ENCODE data around the gene GRK2.

The GRK2 gene

DNA sequence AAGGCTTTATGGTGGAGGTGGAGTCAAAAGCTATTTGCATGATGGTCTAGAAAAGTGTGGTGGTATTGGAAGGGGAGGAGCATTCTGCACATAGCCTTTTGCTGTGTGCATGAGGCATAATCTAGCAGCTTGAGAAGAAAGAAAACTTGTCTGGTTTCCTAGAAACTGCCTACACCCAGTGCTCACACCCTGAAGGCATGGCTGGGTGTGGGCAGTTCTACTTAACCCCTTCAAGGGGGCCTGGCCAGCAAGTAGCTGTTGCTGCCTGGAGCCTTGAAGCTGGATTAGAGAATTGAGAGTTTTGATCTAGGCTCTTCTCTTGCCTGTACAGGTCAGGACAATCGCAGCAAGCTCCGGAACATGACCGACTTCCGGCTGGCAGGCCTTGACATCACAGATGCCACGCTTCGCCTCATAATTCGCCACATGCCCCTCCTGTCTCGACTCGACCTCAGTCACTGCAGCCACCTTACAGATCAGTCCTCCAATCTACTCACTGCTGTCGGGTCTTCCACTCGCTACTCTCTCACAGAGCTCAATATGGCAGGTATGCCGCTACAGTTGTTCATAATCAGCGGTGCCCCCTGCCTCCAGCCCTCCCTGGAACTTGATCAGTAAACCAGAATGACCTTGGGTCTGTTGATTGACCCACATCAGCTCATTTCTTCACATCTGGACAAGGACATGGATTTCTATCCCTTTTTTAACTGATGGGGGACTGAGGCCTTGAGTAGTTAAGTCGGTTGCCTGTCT lies 12.2 kb upstream of the GRK2 start:
- no peak for DNase-seq (ENCODE audit: low read depth in 2 of 3, low spot score in 1 of 3)

DNA sequence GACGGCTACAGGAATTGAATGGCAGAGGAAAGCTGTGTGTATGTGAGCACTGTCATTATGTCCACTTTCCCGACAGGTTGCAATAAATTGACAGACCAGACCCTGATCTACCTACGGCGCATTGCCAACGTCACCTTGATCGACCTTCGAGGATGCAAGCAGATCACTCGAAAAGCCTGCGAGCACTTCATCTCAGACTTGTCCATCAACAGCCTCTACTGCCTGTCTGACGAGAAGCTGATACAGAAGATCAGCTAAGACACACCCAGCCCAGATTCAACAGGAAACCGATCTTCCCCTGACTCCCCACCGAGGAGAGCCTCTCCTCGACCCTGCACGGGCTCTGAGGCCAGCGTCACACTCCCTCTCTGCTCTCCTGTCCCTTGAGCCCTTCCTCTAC lies 11.5 kb upstream of the GRK2 start:
- DNase-seq (ENCODE audit: low read depth in 2 of 3, low spot score in 1 of 3): no peak

DNA sequence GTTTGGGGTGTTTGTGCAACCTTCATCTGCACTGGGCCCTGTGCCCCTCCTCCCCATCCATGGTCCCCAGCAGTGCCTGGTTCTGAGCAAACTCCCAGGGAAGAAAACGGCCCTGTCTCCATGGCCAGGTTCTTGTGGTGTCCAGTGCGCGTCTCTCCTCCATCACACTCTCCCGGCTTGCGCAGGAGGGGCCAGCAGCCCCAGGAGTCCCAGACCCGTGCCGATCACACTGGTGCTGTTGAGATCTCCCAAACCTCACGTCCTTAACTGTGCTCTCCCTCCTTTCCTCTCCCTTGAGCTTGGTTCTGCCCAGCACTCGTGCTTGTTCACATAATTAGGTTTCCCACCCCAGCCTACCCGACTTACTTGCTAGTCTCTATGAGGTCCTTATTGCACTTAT lies 10.9 kb upstream of the GRK2 start:
- no peak for DNase-seq (ENCODE audit: low read depth in 2 of 3, low spot score in 1 of 3)

DNA sequence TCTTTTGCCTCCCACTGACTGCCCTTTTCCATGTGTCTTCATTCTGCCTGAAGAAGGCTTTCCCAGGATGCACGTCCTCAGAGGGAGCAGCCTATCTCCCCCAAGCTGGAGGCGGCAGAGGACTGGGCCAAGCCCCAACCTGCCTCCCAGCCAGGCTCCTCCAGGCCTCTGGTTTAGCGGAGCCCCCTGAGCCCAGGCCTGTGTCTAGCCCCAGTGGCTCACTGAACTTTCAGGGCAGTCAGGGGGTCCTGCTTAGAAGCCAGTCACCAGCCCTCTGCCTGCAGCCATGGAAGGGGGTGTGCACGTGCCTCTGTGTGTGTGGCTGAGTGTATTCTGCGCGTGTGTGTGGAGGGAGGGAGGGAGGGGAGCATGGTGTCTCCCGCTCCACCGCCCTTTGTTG lies 10.4 kb upstream of the GRK2 start:
- no peak for DNase-seq (ENCODE audit: low read depth in 2 of 3, low spot score in 1 of 3)

DNA sequence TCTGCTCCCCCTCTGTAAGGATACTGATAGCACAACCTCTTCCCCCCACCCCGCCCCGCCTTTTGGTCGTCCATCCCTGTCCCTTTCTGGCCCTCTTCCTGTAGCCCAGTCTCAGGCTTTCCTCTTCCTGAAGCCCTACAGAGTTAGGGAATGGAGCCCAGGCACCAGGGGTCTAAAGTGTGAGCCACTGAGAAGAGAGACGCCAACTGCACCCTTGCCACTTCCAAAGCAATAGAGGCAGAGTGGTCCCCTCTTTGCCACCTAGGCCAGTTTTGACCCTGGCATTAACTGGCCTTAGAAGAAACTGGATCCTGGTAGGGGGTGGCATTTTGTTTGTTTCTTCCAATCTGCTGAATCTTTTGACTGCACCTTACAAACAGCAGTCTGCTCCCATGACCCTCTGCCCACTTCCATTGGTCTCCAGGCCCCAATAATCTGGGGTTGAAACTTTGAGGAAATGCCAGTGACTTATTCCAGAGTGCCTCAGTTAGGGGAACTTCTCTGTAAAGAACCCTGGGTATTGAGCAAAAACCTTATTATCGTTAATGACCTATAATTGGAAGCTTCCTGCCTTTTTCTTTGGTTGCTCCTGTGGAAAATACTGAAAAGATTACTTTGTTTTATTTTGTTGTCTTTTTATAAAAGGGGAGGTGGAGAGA lies 9.7 kb upstream of the GRK2 start:
- DNase-seq (ENCODE audit: low read depth in 2 of 3, low spot score in 1 of 3): no peak

DNA sequence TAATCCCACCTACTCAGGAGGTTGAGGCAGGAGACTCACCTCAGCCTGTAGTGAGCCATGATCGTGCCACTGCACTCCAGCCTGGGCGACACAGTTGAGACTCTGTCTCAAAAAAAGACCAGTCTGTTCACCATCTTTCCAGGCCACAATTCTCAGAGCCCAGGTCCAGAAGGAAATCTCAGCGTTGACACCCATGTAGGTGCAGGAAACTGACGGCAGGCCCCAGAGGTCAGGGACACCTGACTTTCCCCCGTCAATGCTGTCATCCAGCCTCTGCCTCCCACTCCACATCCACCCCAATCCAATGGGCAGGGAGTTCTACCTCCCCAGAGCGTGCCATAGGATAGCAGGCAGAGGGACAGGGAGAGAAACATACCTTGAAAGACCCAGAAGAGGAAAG lies 5.9 kb upstream of the GRK2 start:
- DNase-seq (ENCODE audit: low read depth in 2 of 3, low spot score in 1 of 3): no peak

DNA sequence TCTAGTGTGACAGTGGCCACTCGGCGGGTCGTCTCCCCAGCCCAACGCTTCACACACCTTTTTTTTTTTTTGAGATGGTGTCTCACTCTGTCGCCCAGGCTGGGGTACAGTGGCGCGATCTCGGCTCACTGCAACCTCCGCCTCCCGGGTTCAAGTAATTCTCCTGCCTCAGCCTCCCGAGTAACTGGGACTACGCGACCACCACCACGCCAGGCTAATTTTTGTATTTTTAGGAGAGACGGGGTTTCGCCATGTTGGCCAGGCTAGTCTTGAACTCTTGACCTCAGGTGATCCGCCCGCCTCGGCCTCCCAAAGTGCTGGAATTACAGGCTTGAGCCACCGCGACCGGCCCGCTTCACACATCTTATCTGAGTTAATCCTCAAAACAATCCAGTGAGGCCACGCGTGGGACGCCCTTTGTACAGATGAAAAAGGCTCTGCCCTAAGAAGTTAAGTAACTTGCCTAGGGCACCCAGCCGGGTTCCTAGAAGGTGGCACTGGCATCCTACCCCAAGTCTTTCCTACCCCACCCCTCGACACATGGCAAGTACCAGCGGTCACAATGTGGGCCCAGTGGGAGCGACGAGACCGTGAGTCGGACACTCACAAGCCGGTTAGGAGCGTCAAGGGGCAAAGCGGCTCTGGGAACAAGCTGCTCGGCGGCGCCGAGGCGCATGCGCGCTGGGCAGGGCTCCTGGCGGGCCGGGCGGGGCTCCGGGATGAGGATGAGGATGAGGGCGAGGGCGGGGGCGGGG lies 5.2 kb upstream of the GRK2 start:
- DNase-seq (ENCODE audit: low read depth in 2 of 3, low spot score in 1 of 3): peak in 1 of 3 donors; percentile 61

DNA sequence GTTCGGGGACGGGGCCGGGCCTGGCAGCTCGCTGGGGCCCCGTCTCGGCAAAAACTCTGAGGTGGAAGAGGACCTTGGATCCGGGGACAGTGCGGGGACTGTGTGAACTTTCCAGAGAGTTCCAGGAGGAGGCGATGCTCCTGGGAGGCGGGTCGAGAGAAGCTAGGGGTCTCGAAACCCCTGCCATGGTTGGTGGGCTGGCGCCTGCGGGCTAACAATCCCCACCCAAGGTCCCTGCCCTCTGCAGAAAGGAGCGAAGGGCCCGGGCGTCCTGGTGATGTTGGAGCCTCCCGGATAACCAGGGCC lies 4.7 kb upstream of the GRK2 start:
- DNase-seq (ENCODE audit: low read depth in 2 of 3, low spot score in 1 of 3): no peak

DNA sequence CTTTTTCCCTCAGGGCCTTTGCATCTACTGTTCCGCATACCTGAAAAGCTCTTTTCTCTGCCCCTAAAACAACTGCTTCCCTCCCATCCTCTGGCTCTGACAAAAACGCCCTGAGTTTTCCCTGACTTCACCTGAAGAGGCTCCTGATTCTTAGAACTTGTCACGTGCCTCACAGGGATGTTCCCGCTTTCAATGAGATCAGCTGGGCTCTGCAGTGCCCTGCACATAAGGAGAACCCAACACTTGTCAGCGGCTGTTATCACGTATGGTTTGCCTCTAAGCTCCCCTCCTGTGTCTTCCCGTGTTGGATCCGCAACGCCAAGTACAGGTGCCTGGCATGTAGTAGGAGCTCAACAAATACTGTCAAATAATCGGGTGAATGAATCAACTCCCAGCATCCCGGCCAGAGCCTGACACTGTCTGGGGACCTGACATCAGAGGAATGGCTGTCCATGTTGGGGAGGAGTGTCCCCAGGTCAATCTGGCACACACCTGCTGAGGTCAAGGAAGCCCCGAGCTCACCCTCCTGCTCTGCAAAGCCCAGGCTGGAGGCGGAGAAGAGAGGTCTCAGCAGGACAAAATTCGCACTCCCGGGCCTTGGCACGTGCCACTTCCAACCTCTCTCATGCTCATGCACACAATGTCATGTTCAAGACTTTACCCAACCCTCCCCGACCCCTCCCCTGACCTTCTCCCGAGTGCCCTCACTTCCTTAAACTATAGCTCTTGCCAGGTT lies 4.2 kb upstream of the GRK2 start:
- DNase-seq (ENCODE audit: low read depth in 2 of 3, low spot score in 1 of 3): no peak

DNA sequence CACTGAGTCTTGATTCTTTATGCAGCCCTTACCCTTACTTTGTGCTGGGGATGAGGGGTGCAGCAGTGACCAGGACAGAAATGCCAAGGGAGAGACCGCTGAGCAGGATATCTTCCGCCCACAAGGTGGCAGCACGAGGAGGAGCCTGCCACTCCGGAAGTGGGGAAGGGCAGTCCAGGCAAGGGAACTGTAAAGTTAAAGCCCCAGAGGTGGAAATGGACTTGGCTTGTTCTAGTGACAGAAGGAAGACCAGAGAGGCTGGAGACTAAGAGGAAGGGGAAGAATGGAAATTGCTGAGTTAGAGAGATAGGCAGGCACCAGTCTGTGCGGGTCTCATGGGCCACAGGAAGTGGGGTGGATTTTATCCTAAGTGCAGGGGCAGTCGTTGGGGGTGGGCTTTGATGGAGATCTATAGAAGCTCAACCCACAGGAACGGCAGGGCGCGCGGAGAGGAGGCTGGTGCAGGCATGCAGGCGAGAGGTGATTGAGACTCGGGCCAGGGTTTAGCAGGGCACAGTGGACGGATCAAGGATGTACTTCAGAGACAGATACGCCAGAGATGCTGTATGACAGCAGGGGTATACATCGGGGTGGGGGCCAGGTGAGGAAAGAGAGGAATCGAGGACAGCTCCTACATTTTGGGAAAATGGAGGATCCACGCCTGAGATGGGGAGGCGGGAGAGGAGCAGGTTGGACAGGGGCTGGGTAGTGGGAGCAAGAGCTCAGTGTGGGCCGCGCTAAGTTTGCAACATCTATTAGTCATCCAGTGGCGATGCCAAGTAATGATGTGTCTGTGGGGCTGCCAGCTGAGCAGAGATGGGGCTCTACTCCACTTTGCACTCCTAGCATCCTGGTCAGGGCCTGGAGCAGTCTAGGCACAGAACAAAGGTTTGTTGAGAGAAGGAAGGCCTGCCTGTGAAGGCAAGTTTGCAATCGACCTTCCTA lies 3.3 kb upstream of the GRK2 start:
- DNase-seq (ENCODE audit: low read depth in 2 of 3, low spot score in 1 of 3): peak in 1 of 3 donors; percentile 74

DNA sequence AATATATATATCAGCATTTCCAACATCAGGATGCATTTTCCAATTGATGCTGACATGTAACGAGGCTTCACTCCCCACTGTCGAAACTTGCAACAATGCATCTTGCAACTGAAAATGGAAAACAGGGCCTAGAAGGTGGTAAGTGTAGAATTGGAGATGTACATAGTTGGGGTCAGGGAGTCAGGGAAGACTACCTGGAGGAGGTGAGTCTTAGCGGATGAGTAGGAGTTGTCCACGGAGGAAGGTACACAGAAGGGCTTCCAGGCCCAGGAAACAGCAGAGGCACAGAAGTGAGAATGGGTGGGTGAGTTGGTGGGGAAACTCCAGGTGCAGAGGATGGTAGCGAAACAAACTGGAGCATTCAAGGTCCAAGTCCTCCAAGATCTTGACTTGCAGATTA lies 2.0 kb upstream of the GRK2 start:
- DNase-seq (ENCODE audit: low read depth in 2 of 3, low spot score in 1 of 3): no peak

DNA sequence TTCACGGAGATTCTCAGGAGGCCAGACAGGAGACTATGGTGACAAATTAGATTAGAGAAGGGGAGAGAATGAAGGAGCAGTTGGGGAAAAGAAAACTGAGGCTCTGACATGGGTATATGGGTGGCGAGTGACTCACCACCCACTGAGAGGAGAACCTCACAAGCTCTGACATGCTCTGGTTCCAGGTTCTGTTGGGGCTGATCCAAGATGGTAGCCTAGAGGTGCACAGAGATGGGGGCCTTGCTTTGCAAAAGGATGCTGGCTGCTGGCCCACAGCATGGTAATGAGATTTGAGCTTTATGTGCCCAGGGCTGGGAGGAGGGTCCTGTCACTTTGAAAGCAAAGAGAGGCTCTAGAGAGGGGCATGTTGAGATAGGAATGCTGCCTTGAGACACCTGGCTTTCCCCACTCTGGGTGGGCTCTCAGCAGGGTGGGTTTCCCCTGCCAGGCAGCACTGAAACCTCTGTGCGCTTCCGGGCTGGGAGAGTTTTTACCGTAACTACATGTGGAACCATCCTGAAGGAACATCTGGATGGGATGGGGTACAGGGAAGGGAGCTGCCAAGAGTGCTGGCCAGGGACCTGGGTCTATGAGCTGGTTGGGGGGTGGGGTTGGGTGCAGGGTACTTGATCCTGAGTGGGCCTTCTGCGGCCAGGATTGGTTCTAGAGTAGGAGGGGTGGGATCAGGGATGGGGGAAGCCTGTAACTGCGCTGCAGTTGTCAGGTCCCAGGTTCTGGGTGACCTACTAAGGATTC lies 1.2 kb upstream of the GRK2 start:
- no peak for DNase-seq (ENCODE audit: low read depth in 2 of 3, low spot score in 1 of 3)

DNA sequence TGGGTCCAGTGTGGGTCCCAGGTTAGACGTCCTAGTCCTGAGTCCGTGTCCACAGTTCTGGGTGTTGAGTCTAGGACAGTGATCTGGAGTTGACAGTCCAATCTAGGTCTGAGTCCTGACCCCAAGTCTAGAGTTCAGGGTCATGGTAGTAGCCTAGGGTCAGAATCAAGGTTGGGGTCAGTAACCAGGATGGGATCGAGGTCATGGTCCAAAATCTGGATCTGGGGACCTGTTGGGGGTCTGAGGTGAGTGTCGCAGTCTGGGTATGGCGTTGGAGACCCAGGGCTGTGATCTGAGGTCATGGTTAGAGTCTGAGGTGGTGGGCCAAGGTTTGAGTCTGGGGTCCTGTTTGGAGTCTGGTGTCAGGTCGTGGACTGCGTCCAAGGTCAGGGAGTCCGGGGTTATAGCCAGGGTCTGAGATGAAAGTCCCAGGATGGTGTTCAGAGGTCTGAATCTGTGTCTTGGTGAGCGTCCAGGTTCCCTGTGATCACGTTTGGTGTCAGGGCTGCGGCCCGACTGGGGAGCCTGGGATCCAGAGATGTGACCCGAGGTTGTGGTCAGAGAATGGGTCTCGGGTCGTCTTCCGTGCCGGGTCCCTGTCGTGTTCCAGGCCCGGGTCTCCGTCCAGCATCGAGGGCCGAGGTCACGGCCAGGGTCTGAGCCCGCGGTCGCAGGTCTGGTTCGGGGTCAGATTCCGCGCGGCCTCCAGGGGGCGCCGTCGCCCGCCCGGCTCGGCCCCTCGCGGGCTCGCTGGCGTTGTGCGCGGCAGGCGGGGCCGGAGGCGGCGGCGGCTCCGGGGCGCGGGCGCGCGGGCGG lies 432 bp upstream of the GRK2 start:
- peak in 1 of 3 donors; percentile 74 for DNase-seq (ENCODE audit: low read depth in 2 of 3, low spot score in 1 of 3)

DNA sequence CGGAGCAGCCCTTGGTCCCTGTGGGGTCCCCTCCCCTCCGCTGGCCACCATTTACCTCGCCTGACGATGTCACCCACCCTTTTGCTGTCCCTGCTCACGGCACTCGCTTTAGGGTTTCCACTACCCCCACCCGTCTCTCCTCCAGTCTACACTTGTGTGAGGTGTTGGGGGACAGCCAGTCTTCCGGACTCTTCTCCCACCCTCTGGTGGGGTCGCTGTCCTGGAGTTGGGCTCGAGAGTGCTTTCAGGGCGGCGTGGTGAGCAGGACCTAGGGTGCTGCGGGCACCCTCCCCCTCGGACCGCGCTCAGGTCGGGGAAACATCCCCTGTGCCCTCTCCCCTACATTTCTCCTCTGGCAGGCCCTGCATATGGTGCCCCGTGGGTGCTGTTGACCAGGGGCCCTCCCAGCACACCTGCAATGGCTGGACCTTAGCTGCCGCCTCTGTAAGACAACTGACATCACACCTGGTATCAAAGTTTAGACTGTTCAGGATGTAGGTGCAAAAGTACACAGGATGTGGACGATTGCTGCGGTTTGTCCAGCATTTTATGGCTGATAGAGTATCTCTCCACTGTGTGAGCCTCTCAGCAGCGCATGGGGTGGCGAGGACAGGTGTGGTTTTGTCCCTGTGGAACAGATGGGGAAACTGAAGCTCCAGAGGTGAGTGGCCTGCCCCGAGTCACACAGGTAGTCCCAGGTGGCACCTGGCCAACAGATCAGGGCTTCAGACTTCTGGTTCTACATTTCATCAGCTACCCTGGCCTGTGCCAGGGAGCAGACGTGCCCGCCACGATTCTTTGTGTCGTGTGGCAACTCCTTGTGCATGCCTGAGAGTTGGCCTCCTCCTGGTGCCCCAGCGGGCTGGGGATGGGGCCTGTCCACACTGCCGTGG lies 1.2 kb downstream of the GRK2 start:
- no peak for DNase-seq (ENCODE audit: low read depth in 2 of 3, low spot score in 1 of 3)

DNA sequence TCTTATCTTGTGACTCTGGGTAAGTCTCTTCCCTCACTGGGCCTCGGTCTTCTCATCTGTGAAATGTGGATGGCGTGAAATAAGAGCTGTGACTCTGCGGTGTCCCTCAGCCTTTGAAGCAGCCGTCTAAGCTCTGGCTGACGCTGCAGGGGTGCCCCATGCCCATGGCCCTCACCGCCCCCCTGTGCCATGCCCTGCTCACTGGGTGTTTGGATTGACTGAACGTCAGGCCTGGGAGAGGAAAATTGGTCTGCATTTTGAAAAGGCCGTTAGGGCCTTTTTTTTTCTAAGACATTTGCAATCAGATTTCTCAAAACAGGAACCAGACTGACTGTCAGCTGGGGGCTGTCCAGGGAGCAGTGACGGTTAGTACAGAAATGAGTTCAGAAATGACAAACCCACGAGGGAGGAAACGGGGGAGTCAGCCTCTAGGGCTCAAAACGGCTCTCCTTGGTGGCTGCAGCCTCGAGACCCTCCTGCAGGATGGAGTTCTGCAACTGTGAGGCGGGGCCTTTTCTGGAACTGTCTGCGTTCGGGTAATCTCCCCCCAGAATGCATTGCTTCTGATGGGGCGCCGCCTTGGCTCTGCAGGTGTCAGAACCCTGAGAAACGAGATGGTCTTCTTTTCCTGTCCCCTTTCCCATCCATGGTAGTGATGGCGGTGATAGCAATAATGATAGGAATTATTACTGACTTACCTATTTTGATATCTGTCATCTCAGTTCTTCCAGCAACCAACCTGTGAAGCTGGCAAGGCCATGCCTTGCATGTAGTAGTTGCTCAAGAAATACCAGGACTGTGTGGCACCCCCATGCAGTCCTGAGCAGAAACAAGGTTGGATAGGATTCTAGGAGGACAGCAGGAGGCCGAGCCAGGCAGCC lies 2.0 kb downstream of the GRK2 start:
- peak; percentile 59 to 71 (median 65) for DNase-seq (ENCODE audit: low read depth in 2 of 3, low spot score in 1 of 3)

DNA sequence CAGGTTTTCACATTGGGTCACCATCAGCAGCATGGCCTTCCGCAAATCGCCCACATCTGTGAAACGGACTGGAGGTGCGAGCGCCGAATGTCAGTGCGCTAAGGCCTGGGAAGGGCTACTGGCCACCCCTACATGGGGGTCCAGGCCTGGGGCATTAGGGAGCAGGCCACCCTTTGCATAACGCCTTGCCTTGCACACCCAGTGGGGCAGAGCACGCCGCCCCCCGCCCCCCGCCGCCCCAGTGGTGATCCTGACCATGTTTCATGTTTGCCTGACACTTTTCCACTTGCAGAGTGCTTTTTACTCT lies 2.6 kb downstream of the GRK2 start:
- no peak for DNase-seq (ENCODE audit: low read depth in 2 of 3, low spot score in 1 of 3)
